Panc1 (cell line): ENCODE results near the gene DNMT3L. TPM values are rescaled to one million over a fixed set of nuclear protein-coding genes. Genes with fewer than 3 reads are reported as not detected.

Source experiments
- ATAC-seq: fragments of 200-7000 bp; cut with Tn5 transposase; 2 replicates; pipeline ENCODE4 v1.9.1; 2020; ENCODE audit warnings: mild to moderate bottlenecking, moderate library complexity
- BruUV-seq: library from RNA; stranded (reverse); fragments of 400-500 nt; replicated peaks from 2 replicates; lab custom pipeline; 2021; lab: Mats Ljungman, UMichigan
- CTCF ChIA-PET: fragments of 300-600 bp; sonication (Branson Sonifier 250); formaldehyde crosslinking; loops from one replicate; lab custom pipeline; 2022; ENCODE audit warnings: antibody characterized with exemption; lab: Charles Lee
- POLR2A ChIA-PET: fragments of 300-600 bp; sonication (Branson Sonifier 250); formaldehyde crosslinking; loops from one replicate; lab custom pipeline; 2022; ENCODE audit warnings: antibody characterized with exemption; lab: Charles Lee
- DNase-seq: peaks from one replicate; pipeline ENCODE4 v3.0.0-alpha.2; 2010; ENCODE audit warnings: low read depth, low spot score
- H3K27ac ChIP-seq: 2 replicates; pipeline ENCODE4 v1.5.1; 2011; ENCODE audit warnings: mild to moderate bottlenecking, low read length, inconsistent platforms
- H3K27me3 ChIP-seq: fragments of 200-500 bp; sonication (Bioruptor generic); 2 replicates; pipeline ENCODE4 v1.6.0; 2014; ENCODE audit warnings: low read length, inconsistent platforms; ENCODE audit not compliant: control insufficient read depth, insufficient read depth
- H3K36me3 ChIP-seq: fragments of 200-500 bp; sonication (Bioruptor generic); 2 replicates; pipeline ENCODE4 v1.5.1; 2014; ENCODE audit warnings: inconsistent platforms, mild to moderate bottlenecking, low read length, moderate library complexity; ENCODE audit not compliant: control insufficient read depth, insufficient read depth
- H3K4me1 ChIP-seq: 2 replicates; pipeline ENCODE4 v1.5.1; 2011; ENCODE audit warnings: inconsistent platforms, mild to moderate bottlenecking, low read length, moderate library complexity; ENCODE audit not compliant: control insufficient read depth, insufficient read depth
- H3K4me3 ChIP-seq, 2 experiments: 2 replicates each; pipeline ENCODE4 v1.5.1; 2011 to 2012; ENCODE audit warnings: low read depth in 2 of 2, low read length in 2 of 2, mild to moderate bottlenecking in 2 of 2, inconsistent platforms in 1 of 2, moderate library complexity in 1 of 2
- H3K9me3 ChIP-seq: fragments of 200-500 bp; sonication (Bioruptor generic); 2 replicates; pipeline ENCODE4 v1.5.1; 2014; ENCODE audit warnings: low read depth, mild to moderate bottlenecking, inconsistent platforms, low read length, moderate library complexity; ENCODE audit not compliant: control insufficient read depth, insufficient read depth
- POLR2AphosphoS5 ChIP-seq: IDR thresholded peaks from 2 replicates; pipeline ENCODE4 v1.6.1; 2012; ENCODE audit warnings: mild to moderate bottlenecking, low read depth, low read length, moderate library complexity
- SIN3A ChIP-seq: IDR thresholded peaks from 2 replicates; pipeline ENCODE4 v1.6.1; 2012; ENCODE audit warnings: low read depth, mild to moderate bottlenecking, low read length, moderate library complexity, borderline replicate concordance; ENCODE audit not compliant: insufficient read depth
- TCF7L2 ChIP-seq: IDR thresholded peaks from 2 replicates; pipeline ENCODE4 v1.6.1; 2011; ENCODE audit warnings: mild to moderate bottlenecking, low read depth, low read length, inconsistent platforms
- in situ Hi-C: cut with HindIII; loops from 2 replicates; pipeline ENCODE4 v1.10.0; 2016; ENCODE audit warnings: low sequenced_read_pairs, low pct_unique_long_range_greater_than_20kb
- intact Hi-C: fragments of 100-400 bp; cut with micrococcal nuclease; formaldehyde crosslinking; loops from one replicate; pipeline ENCODE4 v1.10.0; 2022; ENCODE audit not compliant: unreplicated experiment
- total RNA-seq: library from RNA; stranded (reverse); gene quantifications from one replicate; pipeline ENCODE4 v1.2.1, GENCODE V29; 2021; ENCODE audit not compliant: unreplicated experiment
- TF ChIP-seq, protein P1 (sequence below): fragments of 450-650 bp; IDR thresholded peaks from 2 replicates; pipeline ENCODE4 v1.5.1; 2017; ENCODE audit warnings: mild to moderate bottlenecking
- TF ChIP-seq, protein P2 (sequence below), 2 experiments: IDR thresholded peaks; 2 replicates each; pipeline ENCODE4 v1.6.1; 2011 to 2012; ENCODE audit warnings: low read depth in 2 of 2, control low read depth in 1 of 2, low read length in 1 of 2, mild to moderate bottlenecking in 1 of 2, moderate library complexity in 1 of 2; ENCODE audit not compliant: insufficient read depth in 1 of 2

The DNMT3L gene
- total RNA-seq, 1 experiment from 2014 or later = not detected

- Histone ChIP-seq H3K36me3 (no peaks in the 10 kb centered on the region), H3K4me3 (no peak overlapping the region), H3K27ac (no peak overlapping the region), H3K27me3 (no peaks in the 10 kb centered on the region), H3K4me1 (peaks cover 18% of the 10 kb centered on the region), H3K9me3 (no peaks in the 10 kb centered on the region)
- ATAC-seq (no peak), DNase-seq (no peak)
- in situ Hi-C loops = no loop called here
- ChIA-PET POLR2A (no interaction called here), CTCF (no interaction called here)
- intact Hi-C loops = no loop called here
- no TSS peak for BruUV-seq
- TF ChIP-seq POLR2AphosphoS5 (no peak), SIN3A (no peak), TCF7L2 (no peak)
- TF ChIP-seq, protein P1, sequence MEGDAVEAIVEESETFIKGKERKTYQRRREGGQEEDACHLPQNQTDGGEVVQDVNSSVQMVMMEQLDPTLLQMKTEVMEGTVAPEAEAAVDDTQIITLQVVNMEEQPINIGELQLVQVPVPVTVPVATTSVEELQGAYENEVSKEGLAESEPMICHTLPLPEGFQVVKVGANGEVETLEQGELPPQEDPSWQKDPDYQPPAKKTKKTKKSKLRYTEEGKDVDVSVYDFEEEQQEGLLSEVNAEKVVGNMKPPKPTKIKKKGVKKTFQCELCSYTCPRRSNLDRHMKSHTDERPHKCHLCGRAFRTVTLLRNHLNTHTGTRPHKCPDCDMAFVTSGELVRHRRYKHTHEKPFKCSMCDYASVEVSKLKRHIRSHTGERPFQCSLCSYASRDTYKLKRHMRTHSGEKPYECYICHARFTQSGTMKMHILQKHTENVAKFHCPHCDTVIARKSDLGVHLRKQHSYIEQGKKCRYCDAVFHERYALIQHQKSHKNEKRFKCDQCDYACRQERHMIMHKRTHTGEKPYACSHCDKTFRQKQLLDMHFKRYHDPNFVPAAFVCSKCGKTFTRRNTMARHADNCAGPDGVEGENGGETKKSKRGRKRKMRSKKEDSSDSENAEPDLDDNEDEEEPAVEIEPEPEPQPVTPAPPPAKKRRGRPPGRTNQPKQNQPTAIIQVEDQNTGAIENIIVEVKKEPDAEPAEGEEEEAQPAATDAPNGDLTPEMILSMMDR = no peak
- TF ChIP-seq, protein P2, sequence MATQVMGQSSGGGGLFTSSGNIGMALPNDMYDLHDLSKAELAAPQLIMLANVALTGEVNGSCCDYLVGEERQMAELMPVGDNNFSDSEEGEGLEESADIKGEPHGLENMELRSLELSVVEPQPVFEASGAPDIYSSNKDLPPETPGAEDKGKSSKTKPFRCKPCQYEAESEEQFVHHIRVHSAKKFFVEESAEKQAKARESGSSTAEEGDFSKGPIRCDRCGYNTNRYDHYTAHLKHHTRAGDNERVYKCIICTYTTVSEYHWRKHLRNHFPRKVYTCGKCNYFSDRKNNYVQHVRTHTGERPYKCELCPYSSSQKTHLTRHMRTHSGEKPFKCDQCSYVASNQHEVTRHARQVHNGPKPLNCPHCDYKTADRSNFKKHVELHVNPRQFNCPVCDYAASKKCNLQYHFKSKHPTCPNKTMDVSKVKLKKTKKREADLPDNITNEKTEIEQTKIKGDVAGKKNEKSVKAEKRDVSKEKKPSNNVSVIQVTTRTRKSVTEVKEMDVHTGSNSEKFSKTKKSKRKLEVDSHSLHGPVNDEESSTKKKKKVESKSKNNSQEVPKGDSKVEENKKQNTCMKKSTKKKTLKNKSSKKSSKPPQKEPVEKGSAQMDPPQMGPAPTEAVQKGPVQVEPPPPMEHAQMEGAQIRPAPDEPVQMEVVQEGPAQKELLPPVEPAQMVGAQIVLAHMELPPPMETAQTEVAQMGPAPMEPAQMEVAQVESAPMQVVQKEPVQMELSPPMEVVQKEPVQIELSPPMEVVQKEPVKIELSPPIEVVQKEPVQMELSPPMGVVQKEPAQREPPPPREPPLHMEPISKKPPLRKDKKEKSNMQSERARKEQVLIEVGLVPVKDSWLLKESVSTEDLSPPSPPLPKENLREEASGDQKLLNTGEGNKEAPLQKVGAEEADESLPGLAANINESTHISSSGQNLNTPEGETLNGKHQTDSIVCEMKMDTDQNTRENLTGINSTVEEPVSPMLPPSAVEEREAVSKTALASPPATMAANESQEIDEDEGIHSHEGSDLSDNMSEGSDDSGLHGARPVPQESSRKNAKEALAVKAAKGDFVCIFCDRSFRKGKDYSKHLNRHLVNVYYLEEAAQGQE (IDR thresholded peaks at IDR 0.05; ENCODE audit: insufficient read depth in 1 of 2, low read depth in 2 of 2, low read length in 1 of 2) = no peak
Observed at GRCh38 chr21:44294391-44295162, 32.9 kb upstream of the DNMT3L start.

DNA sequence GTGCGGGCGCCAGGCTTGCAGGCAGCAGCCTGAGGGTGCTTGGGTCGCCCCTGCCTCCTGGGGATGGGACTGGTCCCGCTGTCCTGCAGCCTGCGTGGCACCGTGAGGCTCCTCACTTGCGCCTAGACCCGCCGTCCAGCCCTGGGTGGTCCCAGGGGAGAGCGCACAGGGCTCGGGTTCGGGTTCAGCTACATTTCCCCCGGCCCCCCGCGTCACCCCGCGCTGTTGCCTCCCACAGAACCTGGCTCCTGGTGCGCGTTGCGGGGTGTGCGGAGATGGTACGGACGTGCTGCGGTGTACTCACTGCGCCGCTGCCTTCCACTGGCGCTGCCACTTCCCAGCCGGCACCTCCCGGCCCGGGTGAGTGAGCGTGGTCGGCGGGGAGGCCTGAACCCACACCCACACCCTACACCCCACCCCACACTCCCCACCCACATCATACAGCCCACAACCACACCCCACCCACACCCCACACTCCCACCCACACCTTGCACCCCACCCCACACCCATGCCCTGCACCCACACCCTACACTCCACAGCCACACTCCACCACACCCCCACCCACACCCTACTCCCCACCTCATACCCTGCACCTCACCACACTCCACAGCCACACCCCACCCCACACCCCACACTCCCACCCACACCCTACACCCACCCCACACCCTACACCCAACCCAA lies 32.0 kb upstream of the DNMT3L start:
- ChIA-PET POLR2A (no interaction called here), CTCF (no interaction called here)
- H3K4me3 ChIP-seq = no peak overlapping the region
- DNase-seq = no peak
- ATAC-seq = no peak
- no peaks in the 10 kb centered on the region for H3K9me3 ChIP-seq
- in situ Hi-C loops (no loop called here), intact Hi-C loops (no loop called here)
- H3K27me3 ChIP-seq = no peaks in the 10 kb centered on the region
- H3K4me1 ChIP-seq = peaks cover 14% of the 10 kb centered on the region
- H3K36me3 ChIP-seq = no peaks in the 10 kb centered on the region
- no peak for TF ChIP-seq TCF7L2
- TF ChIP-seq, protein P1 = no peak
- no peak for TF ChIP-seq POLR2AphosphoS5
- no peak for TF ChIP-seq SIN3A
- TF ChIP-seq, protein P2 (IDR thresholded peaks at IDR 0.05; ENCODE audit: insufficient read depth in 1 of 2, low read depth in 2 of 2, low read length in 1 of 2) = no peak
- no TSS peak for BruUV-seq
- H3K27ac ChIP-seq = no peak overlapping the region
